ENCODE results near the gene RIPK3. TPM values are rescaled to one million over a fixed set of nuclear protein-coding genes. Genes with fewer than 3 reads are reported as not detected.

RIPK3 gene
- total RNA-seq, 2 experiments from 2014 or later, result 5.9 to 6.5 TPM

GRCh38 chr14:24316597-24316950 is 23.2 kb downstream of the RIPK3 start:
- CTCF ChIA-PET, result interaction anchor here (1.9 to 10.2 kb wide), 2 partner anchors 9 to 17 kb away, joined by 7 to 88 read pairs; partner anchors contain the start of genes ADCY4 and CIDEB
- no peak overlapping the region for H3K27ac Mint-ChIP-seq
- H3K4me3 Mint-ChIP-seq, result no peak overlapping the region
- POLR2A ChIA-PET, result interaction anchor here (0.5 to 1.9 kb wide), 5 partner anchors 8 to 149 kb away, joined by 3 to 4 read pairs (median 4); partner anchors contain the start of genes CBLN3 and KHNYN
- no peaks in the 10 kb centered on the region for H3K27me3 Mint-ChIP-seq
- peaks cover 47% of the 10 kb centered on the region for H3K4me1 Mint-ChIP-seq (ENCODE audit: low read depth)
- intact Hi-C loops (cut with micrococcal nuclease), result no loop called here
- DNase-seq (no peak), ATAC-seq (no peak)
- TF ChIP-seq, protein P1, sequence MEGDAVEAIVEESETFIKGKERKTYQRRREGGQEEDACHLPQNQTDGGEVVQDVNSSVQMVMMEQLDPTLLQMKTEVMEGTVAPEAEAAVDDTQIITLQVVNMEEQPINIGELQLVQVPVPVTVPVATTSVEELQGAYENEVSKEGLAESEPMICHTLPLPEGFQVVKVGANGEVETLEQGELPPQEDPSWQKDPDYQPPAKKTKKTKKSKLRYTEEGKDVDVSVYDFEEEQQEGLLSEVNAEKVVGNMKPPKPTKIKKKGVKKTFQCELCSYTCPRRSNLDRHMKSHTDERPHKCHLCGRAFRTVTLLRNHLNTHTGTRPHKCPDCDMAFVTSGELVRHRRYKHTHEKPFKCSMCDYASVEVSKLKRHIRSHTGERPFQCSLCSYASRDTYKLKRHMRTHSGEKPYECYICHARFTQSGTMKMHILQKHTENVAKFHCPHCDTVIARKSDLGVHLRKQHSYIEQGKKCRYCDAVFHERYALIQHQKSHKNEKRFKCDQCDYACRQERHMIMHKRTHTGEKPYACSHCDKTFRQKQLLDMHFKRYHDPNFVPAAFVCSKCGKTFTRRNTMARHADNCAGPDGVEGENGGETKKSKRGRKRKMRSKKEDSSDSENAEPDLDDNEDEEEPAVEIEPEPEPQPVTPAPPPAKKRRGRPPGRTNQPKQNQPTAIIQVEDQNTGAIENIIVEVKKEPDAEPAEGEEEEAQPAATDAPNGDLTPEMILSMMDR (IDR thresholded peaks at IDR 0.05), result no peak
- H3K36me3 Mint-ChIP-seq (ENCODE audit: low read depth), result peaks cover 9% of the 10 kb centered on the region
- no peaks in the 10 kb centered on the region for H3K9me3 Mint-ChIP-seq

- TF ChIP-seq, protein P1 (IDR thresholded peaks at IDR 0.05), result no peak
- H3K27ac Mint-ChIP-seq, result no peak overlapping the region
- CTCF ChIA-PET, result interaction anchor here (1.9 to 10.2 kb wide), 2 partner anchors 8 to 17 kb away, joined by 7 to 88 read pairs; partner anchors contain the start of genes ADCY4 and CIDEB
- intact Hi-C loops (cut with micrococcal nuclease), result no loop called here
- no peak overlapping the region for H3K4me3 Mint-ChIP-seq
- POLR2A ChIA-PET, result interaction anchor here (0.5 to 1.9 kb wide), 3 partner anchors 9 to 114 kb away, joined by 3 to 4 read pairs (median 4); partner anchors contain the start of genes CBLN3 and KHNYN
- no peaks in the 10 kb centered on the region for H3K27me3 Mint-ChIP-seq
- H3K36me3 Mint-ChIP-seq (ENCODE audit: low read depth), result peaks cover 9% of the 10 kb centered on the region
- peaks cover 49% of the 10 kb centered on the region for H3K4me1 Mint-ChIP-seq (ENCODE audit: low read depth)
- ATAC-seq (no peak), DNase-seq (no peak)
- H3K9me3 Mint-ChIP-seq, result no peaks in the 10 kb centered on the region
Measured at GRCh38 chr14:24315807-24316596, 23.8 kb downstream of the RIPK3 start.

GRCh38 chr14:24315243-24315806 is 24.5 kb downstream of the RIPK3 start:
- Mint-ChIP-seq H3K4me1 (ENCODE audit: low read depth) (peaks cover 51% of the 10 kb centered on the region), H3K27ac (no peak overlapping the region), H3K36me3 (ENCODE audit: low read depth) (peaks cover 9% of the 10 kb centered on the region), H3K9me3 (no peaks in the 10 kb centered on the region), H3K27me3 (no peaks in the 10 kb centered on the region), H3K4me3 (no peak overlapping the region)
- TF ChIP-seq, protein P1 (IDR thresholded peaks at IDR 0.05), result no peak
- DNase-seq (no peak), ATAC-seq (no peak)
- ChIA-PET CTCF (interaction anchor here (1.9 to 10.9 kb wide), 3 partner anchors 7 to 18 kb away, joined by 7 to 138 read pairs (median 88); partner anchors contain the start of genes ADCY4 and CIDEB), POLR2A (interaction anchor here (1.9 kb wide), 1 partner anchor 115 kb away, joined by 4 read pairs; the partner anchor contains the start of genes CBLN3 and KHNYN)
- intact Hi-C loops (cut with micrococcal nuclease), result no loop called here

DNA sequence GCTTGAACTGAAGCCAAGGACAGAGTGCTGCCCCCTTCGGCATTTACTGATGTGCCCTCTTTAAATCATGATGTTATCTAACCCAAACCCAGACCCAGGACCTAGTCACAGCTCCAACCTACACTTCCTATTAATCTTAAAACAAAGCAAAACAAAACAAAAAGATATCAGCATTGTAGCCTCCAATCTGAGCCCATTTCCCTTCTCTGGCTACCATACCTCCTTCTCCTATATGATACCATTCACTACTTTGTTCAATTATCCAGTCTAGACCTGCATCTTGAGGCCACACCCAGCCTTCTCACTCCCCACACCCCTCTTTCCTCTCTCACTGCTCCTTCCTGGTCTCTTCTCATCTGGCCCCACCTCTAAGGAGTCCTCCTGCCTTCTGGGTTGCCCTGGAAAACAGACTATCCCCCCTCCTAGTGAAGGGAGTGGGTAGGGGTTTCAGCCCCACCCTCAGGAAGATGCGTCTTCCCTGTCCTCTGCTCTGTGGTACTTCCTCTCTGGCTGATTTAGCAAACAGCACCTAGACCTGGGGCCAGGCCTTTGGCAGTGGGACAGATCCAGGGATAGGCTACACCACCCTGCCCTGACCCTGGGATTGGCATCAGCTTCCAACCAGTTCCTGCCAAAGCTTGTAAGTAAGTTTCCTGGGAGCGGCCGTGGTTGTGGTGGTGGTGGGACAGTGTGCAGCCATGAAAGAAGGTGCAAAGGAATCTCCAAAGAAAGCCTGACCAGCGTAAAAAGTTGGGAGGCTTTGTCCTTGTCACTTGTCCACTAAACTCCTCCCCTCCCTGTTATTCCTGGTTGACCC is 25.2 kb downstream of the RIPK3 start:
- ChIA-PET POLR2A (interaction anchor here (0.7 to 2.2 kb wide), 3 partner anchors 10 to 127 kb away, joined by 3 to 9 read pairs (median 4); partner anchors contain the start of gene TINF2), CTCF (interaction anchor here (0.8 to 28.2 kb wide), 6 partner anchors 15 to 122 kb away, joined by 3 to 873 read pairs (median 19); partner anchors contain the start of genes ADCY4, DHRS1, GMPR2 and KHNYN)
- peaks cover 56% of the 10 kb centered on the region for H3K4me1 Mint-ChIP-seq (ENCODE audit: low read depth)
- H3K36me3 Mint-ChIP-seq (ENCODE audit: low read depth), result peaks cover 9% of the 10 kb centered on the region
- TF ChIP-seq, protein P1 (IDR thresholded peaks at IDR 0.05), result no peak
- no peaks in the 10 kb centered on the region for H3K27me3 Mint-ChIP-seq
- DNase-seq, result no peak
- H3K9me3 Mint-ChIP-seq, result no peaks in the 10 kb centered on the region
- peak overlapping the region; percentile 13 for H3K27ac Mint-ChIP-seq
- ATAC-seq, result no peak
- no peak overlapping the region for H3K4me3 Mint-ChIP-seq
- intact Hi-C loops (cut with micrococcal nuclease), result no loop called here
